SK-N-SH treated with all-trans-retinoic acid at 6 μM for 48 hours (cell line): ENCODE results near the gene PF4V1.

Experiments used
- ATAC-seq: fragments of 200-7000 bp; cut with Tn5 transposase; 3 replicates; pipeline ENCODE4 v1.9.1; 2020; ENCODE audit warnings: mild to moderate bottlenecking, moderate library complexity
- ARNTL ChIP-seq: fragments of 450-650 bp; formaldehyde crosslinking; IDR thresholded peaks from 2 replicates; pipeline ENCODE4 v1.5.0; 2020; ENCODE audit warnings: low read depth, mild to moderate bottlenecking, moderate library complexity, borderline replicate concordance
- BACH2 ChIP-seq: fragments of 250-450 bp; sonication (Bioruptor Pico); IDR thresholded peaks from 2 replicates; pipeline ENCODE4 v1.9.0; 2021; ENCODE audit warnings: mild to moderate bottlenecking, borderline replicate concordance
- ESRRG ChIP-seq: fragments of 250-450 bp; sonication (Bioruptor Pico); IDR thresholded peaks from 2 replicates; pipeline ENCODE4 v1.6.1; 2021; ENCODE audit warnings: mild to moderate bottlenecking
- ISL1 ChIP-seq: fragments of 250-450 bp; sonication (Bioruptor Pico); IDR thresholded peaks from 2 replicates; pipeline ENCODE4 v2.1.2; 2022; ENCODE audit warnings: mild to moderate bottlenecking, moderate library complexity
- OSR1 ChIP-seq: fragments of 250-450 bp; sonication (Bioruptor Pico); IDR thresholded peaks from 2 replicates; pipeline ENCODE4 v1.8.0; 2022; ENCODE audit warnings: moderate library complexity, mild to moderate bottlenecking, inconsistent platforms
- PPARA ChIP-seq: fragments of 250-450 bp; sonication (Bioruptor Pico); IDR thresholded peaks from 2 replicates; pipeline ENCODE4 v1.5.0; 2020; ENCODE audit warnings: mild to moderate bottlenecking, borderline replicate concordance
- RARB ChIP-seq: fragments of 250-450 bp; sonication (Bioruptor Pico); IDR thresholded peaks from 2 replicates; pipeline ENCODE4 v1.8.0; 2021; ENCODE audit warnings: mild to moderate bottlenecking, moderate library complexity
- SNAI2 ChIP-seq: fragments of 250-450 bp; sonication (Bioruptor Pico); IDR thresholded peaks from 2 replicates; pipeline ENCODE4 v1.5.0; 2020; ENCODE audit warnings: mild to moderate bottlenecking, moderate library complexity
- TCF4 ChIP-seq: fragments of 250-450 bp; sonication (Bioruptor Pico); IDR thresholded peaks from 2 replicates; pipeline ENCODE4 v1.8.0; 2021; ENCODE audit warnings: mild to moderate bottlenecking, moderate library complexity, borderline replicate concordance
- TOX ChIP-seq: fragments of 250-450 bp; sonication (Bioruptor Pico); IDR thresholded peaks from 2 replicates; pipeline ENCODE4 v1.8.0; 2021; ENCODE audit warnings: mild to moderate bottlenecking, moderate library complexity, borderline replicate concordance
- ZC3H10 ChIP-seq: fragments of 250-450 bp; sonication (Bioruptor Pico); IDR thresholded peaks from 2 replicates; pipeline ENCODE4 v1.5.1; 2021; ENCODE audit warnings: mild to moderate bottlenecking, moderate library complexity
- ZFP3 ChIP-seq: fragments of 250-450 bp; sonication (Bioruptor Pico); IDR thresholded peaks from 2 replicates; pipeline ENCODE4 v1.5.0; 2020; ENCODE audit warnings: mild to moderate bottlenecking, moderate library complexity
- ZFP30 ChIP-seq: fragments of 450-650 bp; formaldehyde crosslinking; IDR thresholded peaks from 2 replicates; pipeline ENCODE4 v1.5.0; 2022; ENCODE audit warnings: mild to moderate bottlenecking, moderate library complexity
- ZNF565 ChIP-seq: fragments of 450-650 bp; formaldehyde crosslinking; conservative IDR thresholded peaks from 2 replicates; pipeline ENCODE4 v1.5.0; 2020; ENCODE audit warnings: low read depth, mild to moderate bottlenecking, moderate library complexity
- ZNF70 ChIP-seq: fragments of 450-650 bp; formaldehyde crosslinking; IDR thresholded peaks from 2 replicates; pipeline ENCODE4 v1.5.0; 2020; ENCODE audit warnings: mild to moderate bottlenecking, moderate library complexity
- ZNF8 ChIP-seq: fragments of 450-650 bp; formaldehyde crosslinking; IDR thresholded peaks from 2 replicates; pipeline ENCODE4 v1.5.0; 2020; ENCODE audit warnings: mild to moderate bottlenecking, moderate library complexity
- TF ChIP-seq, protein P1 (sequence below): fragments of 250-450 bp; sonication (Bioruptor Pico); IDR thresholded peaks from 2 replicates; pipeline ENCODE4 v1.8.0; 2020; ENCODE audit warnings: mild to moderate bottlenecking, moderate library complexity, borderline replicate concordance
- TF ChIP-seq, protein P2 (sequence below): fragments of 250-450 bp; sonication (Bioruptor Pico); IDR thresholded peaks from 2 replicates; pipeline ENCODE4 v1.8.0; 2021; ENCODE audit warnings: low read depth, mild to moderate bottlenecking, moderate library complexity, borderline replicate concordance
- TF ChIP-seq, protein P3 (sequence below): fragments of 250-450 bp; sonication (Bioruptor Pico); IDR thresholded peaks from 2 replicates; pipeline ENCODE4 v1.5.0; 2020; ENCODE audit warnings: mild to moderate bottlenecking, moderate library complexity
- TF ChIP-seq, protein P4 (sequence below): fragments of 250-450 bp; sonication (Bioruptor Pico); IDR thresholded peaks from 2 replicates; pipeline ENCODE4 v1.5.1; 2020; ENCODE audit warnings: low read depth, mild to moderate bottlenecking, moderate library complexity
- TF ChIP-seq, protein P5 (sequence below): fragments of 250-450 bp; sonication (Bioruptor Pico); IDR thresholded peaks from 2 replicates; pipeline ENCODE4 v1.5.1; 2021; ENCODE audit warnings: mild to moderate bottlenecking, moderate library complexity

PF4V1 gene

DNA sequence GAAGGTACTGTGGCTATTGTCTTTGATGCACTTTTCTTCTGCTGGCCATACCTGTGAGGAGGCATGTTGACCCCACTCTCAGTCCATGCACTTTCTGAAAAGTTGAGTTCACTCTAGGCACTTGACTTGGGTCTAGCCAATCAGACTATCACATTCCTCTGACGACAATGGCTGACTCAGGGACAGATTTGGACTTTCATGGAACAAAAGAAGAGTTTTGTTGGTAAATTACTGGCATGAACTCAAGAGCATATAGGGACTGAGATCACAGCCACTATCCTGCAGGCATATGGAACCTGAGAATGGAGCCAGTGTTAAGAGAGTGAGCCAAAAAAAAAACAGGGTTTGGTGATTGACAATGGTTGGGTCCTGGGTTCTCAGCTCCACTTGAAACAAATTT is 41.3 kb upstream of the PF4V1 start:
- no peak for ATAC-seq
- TF ChIP-seq ZFP3 (CRISPR knock-in tag) (no peak), ZNF8 (no peak), ZNF70 (CRISPR knock-in tag) (no peak), ZC3H10 (CRISPR knock-in tag) (no peak), ZNF565 (CRISPR knock-in tag) (no peak), ESRRG (CRISPR knock-in tag) (no peak), BACH2 (no peak), ZFP30 (CRISPR knock-in tag) (no peak), PPARA (CRISPR knock-in tag) (no peak), RARB (CRISPR knock-in tag) (no peak), TCF4 (CRISPR knock-in tag) (no peak), SNAI2 (CRISPR knock-in tag) (no peak), TOX (no peak), ISL1 (CRISPR knock-in tag) (no peak)
- TF ChIP-seq, protein P1, sequence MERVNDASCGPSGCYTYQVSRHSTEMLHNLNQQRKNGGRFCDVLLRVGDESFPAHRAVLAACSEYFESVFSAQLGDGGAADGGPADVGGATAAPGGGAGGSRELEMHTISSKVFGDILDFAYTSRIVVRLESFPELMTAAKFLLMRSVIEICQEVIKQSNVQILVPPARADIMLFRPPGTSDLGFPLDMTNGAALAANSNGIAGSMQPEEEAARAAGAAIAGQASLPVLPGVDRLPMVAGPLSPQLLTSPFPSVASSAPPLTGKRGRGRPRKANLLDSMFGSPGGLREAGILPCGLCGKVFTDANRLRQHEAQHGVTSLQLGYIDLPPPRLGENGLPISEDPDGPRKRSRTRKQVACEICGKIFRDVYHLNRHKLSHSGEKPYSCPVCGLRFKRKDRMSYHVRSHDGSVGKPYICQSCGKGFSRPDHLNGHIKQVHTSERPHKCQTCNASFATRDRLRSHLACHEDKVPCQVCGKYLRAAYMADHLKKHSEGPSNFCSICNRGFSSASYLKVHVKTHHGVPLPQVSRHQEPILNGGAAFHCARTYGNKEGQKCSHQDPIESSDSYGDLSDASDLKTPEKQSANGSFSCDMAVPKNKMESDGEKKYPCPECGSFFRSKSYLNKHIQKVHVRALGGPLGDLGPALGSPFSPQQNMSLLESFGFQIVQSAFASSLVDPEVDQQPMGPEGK = no peak
- TF ChIP-seq, protein P2, sequence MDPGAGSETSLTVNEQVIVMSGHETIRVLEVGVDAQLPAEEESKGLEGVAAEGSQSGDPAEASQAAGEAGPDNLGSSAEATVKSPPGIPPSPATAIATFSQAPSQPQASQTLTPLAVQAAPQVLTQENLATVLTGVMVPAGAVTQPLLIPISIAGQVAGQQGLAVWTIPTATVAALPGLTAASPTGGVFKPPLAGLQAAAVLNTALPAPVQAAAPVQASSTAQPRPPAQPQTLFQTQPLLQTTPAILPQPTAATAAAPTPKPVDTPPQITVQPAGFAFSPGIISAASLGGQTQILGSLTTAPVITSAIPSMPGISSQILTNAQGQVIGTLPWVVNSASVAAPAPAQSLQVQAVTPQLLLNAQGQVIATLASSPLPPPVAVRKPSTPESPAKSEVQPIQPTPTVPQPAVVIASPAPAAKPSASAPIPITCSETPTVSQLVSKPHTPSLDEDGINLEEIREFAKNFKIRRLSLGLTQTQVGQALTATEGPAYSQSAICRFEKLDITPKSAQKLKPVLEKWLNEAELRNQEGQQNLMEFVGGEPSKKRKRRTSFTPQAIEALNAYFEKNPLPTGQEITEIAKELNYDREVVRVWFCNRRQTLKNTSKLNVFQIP (CRISPR knock-in tag) = no peak

DNA sequence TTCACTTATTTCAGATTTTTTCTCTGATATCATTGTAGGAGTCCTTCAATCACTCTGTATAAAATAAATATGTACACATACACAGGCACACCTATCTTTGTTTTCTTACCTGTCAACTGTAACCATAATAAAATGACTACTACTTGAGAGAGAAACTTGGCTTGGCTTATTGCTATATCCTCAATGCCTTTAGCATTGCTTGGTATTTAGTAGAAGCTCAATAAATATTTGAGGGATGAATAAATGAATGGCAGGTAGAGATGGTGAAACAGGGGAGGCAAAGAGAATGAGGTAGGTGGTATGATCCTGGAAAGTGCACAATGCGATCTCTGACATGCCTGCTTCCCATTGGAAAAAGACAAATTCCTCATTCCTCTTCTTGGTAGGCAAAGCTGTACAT is 38.4 kb upstream of the PF4V1 start:
- ATAC-seq = no peak
- TF ChIP-seq OSR1 (CRISPR knock-in tag) = no peak
- TF ChIP-seq, protein P3, sequence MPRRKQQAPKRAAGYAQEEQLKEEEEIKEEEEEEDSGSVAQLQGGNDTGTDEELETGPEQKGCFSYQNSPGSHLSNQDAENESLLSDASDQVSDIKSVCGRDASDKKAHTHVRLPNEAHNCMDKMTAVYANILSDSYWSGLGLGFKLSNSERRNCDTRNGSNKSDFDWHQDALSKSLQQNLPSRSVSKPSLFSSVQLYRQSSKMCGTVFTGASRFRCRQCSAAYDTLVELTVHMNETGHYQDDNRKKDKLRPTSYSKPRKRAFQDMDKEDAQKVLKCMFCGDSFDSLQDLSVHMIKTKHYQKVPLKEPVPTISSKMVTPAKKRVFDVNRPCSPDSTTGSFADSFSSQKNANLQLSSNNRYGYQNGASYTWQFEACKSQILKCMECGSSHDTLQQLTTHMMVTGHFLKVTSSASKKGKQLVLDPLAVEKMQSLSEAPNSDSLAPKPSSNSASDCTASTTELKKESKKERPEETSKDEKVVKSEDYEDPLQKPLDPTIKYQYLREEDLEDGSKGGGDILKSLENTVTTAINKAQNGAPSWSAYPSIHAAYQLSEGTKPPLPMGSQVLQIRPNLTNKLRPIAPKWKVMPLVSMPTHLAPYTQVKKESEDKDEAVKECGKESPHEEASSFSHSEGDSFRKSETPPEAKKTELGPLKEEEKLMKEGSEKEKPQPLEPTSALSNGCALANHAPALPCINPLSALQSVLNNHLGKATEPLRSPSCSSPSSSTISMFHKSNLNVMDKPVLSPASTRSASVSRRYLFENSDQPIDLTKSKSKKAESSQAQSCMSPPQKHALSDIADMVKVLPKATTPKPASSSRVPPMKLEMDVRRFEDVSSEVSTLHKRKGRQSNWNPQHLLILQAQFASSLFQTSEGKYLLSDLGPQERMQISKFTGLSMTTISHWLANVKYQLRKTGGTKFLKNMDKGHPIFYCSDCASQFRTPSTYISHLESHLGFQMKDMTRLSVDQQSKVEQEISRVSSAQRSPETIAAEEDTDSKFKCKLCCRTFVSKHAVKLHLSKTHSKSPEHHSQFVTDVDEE (CRISPR knock-in tag) = no peak
- no peak for TF ChIP-seq ESRRG (CRISPR knock-in tag)
- TF ChIP-seq RARB (CRISPR knock-in tag) = no peak
- TF ChIP-seq, protein P1 = no peak
- no peak for TF ChIP-seq ARNTL (CRISPR knock-in tag)
- TF ChIP-seq ISL1 (CRISPR knock-in tag) = no peak
- no peak for TF ChIP-seq ZFP3 (CRISPR knock-in tag)
- no peak for TF ChIP-seq PPARA (CRISPR knock-in tag)
- no peak for TF ChIP-seq SNAI2 (CRISPR knock-in tag)
- no peak for TF ChIP-seq ZC3H10 (CRISPR knock-in tag)
- no peak for TF ChIP-seq TOX
- TF ChIP-seq BACH2 = no peak
- TF ChIP-seq, protein P4, sequence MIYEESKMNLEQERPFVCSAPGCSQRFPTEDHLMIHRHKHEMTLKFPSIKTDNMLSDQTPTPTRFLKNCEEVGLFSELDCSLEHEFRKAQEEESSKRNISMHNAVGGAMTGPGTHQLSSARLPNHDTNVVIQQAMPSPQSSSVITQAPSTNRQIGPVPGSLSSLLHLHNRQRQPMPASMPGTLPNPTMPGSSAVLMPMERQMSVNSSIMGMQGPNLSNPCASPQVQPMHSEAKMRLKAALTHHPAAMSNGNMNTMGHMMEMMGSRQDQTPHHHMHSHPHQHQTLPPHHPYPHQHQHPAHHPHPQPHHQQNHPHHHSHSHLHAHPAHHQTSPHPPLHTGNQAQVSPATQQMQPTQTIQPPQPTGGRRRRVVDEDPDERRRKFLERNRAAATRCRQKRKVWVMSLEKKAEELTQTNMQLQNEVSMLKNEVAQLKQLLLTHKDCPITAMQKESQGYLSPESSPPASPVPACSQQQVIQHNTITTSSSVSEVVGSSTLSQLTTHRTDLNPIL (CRISPR knock-in tag) = no peak
- TF ChIP-seq, protein P5, sequence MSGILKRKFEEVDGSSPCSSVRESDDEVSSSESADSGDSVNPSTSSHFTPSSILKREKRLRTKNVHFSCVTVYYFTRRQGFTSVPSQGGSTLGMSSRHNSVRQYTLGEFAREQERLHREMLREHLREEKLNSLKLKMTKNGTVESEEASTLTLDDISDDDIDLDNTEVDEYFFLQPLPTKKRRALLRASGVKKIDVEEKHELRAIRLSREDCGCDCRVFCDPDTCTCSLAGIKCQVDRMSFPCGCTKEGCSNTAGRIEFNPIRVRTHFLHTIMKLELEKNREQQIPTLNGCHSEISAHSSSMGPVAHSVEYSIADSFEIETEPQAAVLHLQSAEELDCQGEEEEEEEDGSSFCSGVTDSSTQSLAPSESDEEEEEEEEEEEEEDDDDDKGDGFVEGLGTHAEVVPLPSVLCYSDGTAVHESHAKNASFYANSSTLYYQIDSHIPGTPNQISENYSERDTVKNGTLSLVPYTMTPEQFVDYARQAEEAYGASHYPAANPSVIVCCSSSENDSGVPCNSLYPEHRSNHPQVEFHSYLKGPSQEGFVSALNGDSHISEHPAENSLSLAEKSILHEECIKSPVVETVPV (CRISPR knock-in tag) = no peak
- no peak for TF ChIP-seq ZNF8
- no peak for TF ChIP-seq ZFP30 (CRISPR knock-in tag)
